ENCODE measurements around the gene LSR.
"Not testable (repeated sequence)": the region's sequence is repeated elsewhere in the genome, so short reads cannot be mapped to it uniquely, and the experiment has no call there.

Gene LSR

DNA sequence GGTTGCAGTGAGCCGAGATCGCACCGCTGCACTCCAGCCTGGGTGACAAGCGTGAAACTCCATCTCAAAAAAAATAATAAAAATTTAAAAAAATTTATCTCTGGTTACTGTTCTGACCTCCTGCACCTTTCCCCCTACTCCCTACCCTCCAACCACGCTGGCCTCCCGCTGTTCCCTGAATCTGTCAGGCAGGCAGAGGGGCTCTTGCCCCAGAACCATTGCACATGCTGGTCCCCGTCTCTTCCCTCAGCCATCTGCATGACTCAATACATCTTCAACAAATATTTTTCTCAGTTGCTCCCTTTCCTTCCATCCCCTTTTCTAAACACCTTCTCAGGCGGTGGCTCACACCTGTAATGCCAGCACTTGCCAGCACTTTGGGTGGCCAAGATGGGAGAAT lies 19.2 kb upstream of the LSR start:
- Histone ChIP-seq H3K4me3 (ENCODE audit: low read length) (no peak overlapping the region), H3K36me3 (ENCODE audit: insufficient read depth, low read length) (no peaks in the 10 kb centered on the region), H3K27me3 (ENCODE audit: insufficient read depth, low read length) (no peaks in the 10 kb centered on the region), H3K9me3 (ENCODE audit: insufficient read depth, low read depth, low read length) (no peaks in the 10 kb centered on the region), H3K9ac (ENCODE audit: low read depth, low read length) (no peak overlapping the region), H3K27ac (ENCODE audit: low read depth, low read length) (no peak overlapping the region), H3K4me1 (ENCODE audit: insufficient read depth, low read length) (peaks cover 6% of the 10 kb centered on the region; the same call in 1 of the 2 replicates)
- 94% methylated on average over 6 of the region's 8 CpGs for WGBS

- H3K4me1 ChIP-seq (ENCODE audit: insufficient read depth, low read length) = no peaks in the 10 kb centered on the region
- WGBS = 92% methylated on average over 14 of the region's 14 CpGs
- H3K9me3 ChIP-seq (ENCODE audit: insufficient read depth, low read depth, low read length) = no peaks in the 10 kb centered on the region
- H3K36me3 ChIP-seq (ENCODE audit: insufficient read depth, low read length) = no peaks in the 10 kb centered on the region
- H3K27me3 ChIP-seq (ENCODE audit: insufficient read depth, low read length) = no peaks in the 10 kb centered on the region
- no peak overlapping the region for H3K27ac ChIP-seq (ENCODE audit: low read depth, low read length)
- H3K4me3 ChIP-seq (ENCODE audit: low read length) = no peak overlapping the region
- no peak overlapping the region for H3K9ac ChIP-seq (ENCODE audit: low read depth, low read length)
These were observed 16.7 kb upstream of the LSR start for GRCh38 chr19:35231956-35232645.

GRCh38 chr19:35232912-35233311 lies 15.9 kb upstream of the LSR start:
- H3K9ac ChIP-seq (ENCODE audit: low read depth, low read length) = no peak overlapping the region
- WGBS = 86% methylated on average over 5 of the region's 5 CpGs
- H3K36me3 ChIP-seq (ENCODE audit: insufficient read depth, low read length) = no peaks in the 10 kb centered on the region
- no peaks in the 10 kb centered on the region for H3K9me3 ChIP-seq (ENCODE audit: insufficient read depth, low read depth, low read length)
- no peak overlapping the region for H3K4me3 ChIP-seq (ENCODE audit: low read length)
- no peaks in the 10 kb centered on the region for H3K27me3 ChIP-seq (ENCODE audit: insufficient read depth, low read length)
- H3K4me1 ChIP-seq (ENCODE audit: insufficient read depth, low read length) = no peaks in the 10 kb centered on the region
- no peak overlapping the region for H3K27ac ChIP-seq (ENCODE audit: low read depth, low read length)

DNA sequence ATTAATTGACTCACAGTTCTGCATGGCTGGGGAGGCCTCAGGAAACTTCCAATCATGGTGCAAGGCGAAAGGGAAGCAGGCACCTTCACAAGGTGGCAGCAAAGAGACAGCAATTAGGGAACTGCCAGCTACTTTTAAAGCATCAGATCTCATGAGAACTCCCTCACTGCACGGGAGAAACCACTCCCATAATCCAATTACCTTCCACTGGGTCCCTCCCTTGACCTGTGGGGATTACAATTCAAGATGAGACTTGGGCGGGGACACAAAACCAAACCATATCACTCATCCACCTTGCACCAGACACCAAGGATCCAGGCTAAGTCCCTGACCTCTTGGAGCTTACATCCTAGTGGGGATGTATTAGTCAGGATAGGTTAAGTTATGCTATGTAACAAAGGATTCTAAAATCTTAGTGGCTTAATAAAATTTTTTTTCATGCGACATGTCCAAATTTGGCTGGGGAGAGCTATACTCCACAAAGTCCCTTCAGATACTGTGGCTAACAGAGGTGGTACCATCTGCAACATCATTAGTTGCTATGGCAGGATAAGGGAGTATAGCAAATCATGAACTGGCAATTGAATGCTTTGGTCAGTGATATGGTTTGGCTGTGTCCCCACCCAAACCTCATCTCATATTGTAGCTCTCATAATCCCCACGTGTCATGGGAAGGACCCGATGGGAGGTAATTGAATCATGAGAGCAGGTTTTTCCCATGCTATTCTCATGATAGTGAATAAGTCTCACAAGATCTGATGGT lies 12.0 kb upstream of the LSR start:
- H3K4me1 ChIP-seq (ENCODE audit: insufficient read depth, low read length) = no peaks in the 10 kb centered on the region
- 72% methylated on average over 4 of the region's 6 CpGs for WGBS
- H3K36me3 ChIP-seq (ENCODE audit: insufficient read depth, low read length) = no peaks in the 10 kb centered on the region
- peaks cover 18% of the 10 kb centered on the region for H3K9me3 ChIP-seq (ENCODE audit: insufficient read depth, low read depth, low read length)
- no peak overlapping the region for H3K9ac ChIP-seq (ENCODE audit: low read depth, low read length)
- H3K4me3 ChIP-seq (ENCODE audit: low read length) = no peak overlapping the region
- no peak overlapping the region for H3K27ac ChIP-seq (ENCODE audit: low read depth, low read length)
- no peaks in the 10 kb centered on the region for H3K27me3 ChIP-seq (ENCODE audit: insufficient read depth, low read length)

- not testable (repeated sequence) for H3K4me3 ChIP-seq (ENCODE audit: low read length); H3K27me3 ChIP-seq (ENCODE audit: insufficient read depth, low read length); H3K27ac ChIP-seq (ENCODE audit: low read depth, low read length); H3K36me3 ChIP-seq (ENCODE audit: insufficient read depth, low read length); H3K4me1 ChIP-seq (ENCODE audit: insufficient read depth, low read length); H3K9ac ChIP-seq (ENCODE audit: low read depth, low read length)
- peaks cover 19% of the 10 kb centered on the region for H3K9me3 ChIP-seq (ENCODE audit: insufficient read depth, low read depth, low read length)
- 100% methylated on average over 1 of the region's 1 CpG for whole genome bisulfite sequencing
These were observed 9.2 kb upstream of the LSR start for GRCh38 chr19:35239597-35239996.

- 100% methylated on average over 1 of the region's 1 CpG for WGBS
- H3K9ac ChIP-seq (ENCODE audit: low read depth, low read length) = no peak overlapping the region
- H3K27me3 ChIP-seq (ENCODE audit: insufficient read depth, low read length) = no peaks in the 10 kb centered on the region
- no peak overlapping the region for H3K4me3 ChIP-seq (ENCODE audit: low read length)
- H3K27ac ChIP-seq (ENCODE audit: low read depth, low read length) = no peak overlapping the region
- H3K9me3 ChIP-seq (ENCODE audit: insufficient read depth, low read depth, low read length) = peaks cover 19% of the 10 kb centered on the region
- no peaks in the 10 kb centered on the region for H3K4me1 ChIP-seq (ENCODE audit: insufficient read depth, low read length)
- no peaks in the 10 kb centered on the region for H3K36me3 ChIP-seq (ENCODE audit: insufficient read depth, low read length)
These were observed 8.5 kb upstream of the LSR start for GRCh38 chr19:35240327-35240726.

DNA sequence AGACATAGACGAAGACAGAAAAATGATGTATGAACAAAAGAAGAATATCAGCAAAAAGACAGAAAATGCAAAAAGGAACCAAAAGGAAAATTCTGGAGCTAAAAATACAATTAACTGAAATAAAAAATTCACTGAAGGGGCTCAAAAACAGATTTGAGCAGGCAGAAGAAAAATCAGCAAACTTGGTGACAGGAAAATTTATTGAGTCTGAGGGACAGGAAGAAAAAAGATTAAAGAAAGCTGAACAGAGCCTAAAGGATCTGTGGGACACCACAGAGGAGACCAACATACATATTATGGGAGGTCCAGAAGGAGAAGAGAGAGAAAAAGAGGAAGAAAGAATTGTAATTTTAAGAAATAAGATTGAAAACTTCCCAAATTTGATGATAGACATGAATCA lies 7.4 kb upstream of the LSR start:
- WGBS = 100% methylated on average over 1 of the region's 1 CpG
- no peaks in the 10 kb centered on the region for H3K27me3 ChIP-seq (ENCODE audit: insufficient read depth, low read length)
- H3K4me3 ChIP-seq (ENCODE audit: low read length) = no peak overlapping the region
- no peak overlapping the region for H3K27ac ChIP-seq (ENCODE audit: low read depth, low read length)
- no peak overlapping the region for H3K9ac ChIP-seq (ENCODE audit: low read depth, low read length)
- peaks cover 19% of the 10 kb centered on the region for H3K9me3 ChIP-seq (ENCODE audit: insufficient read depth, low read depth, low read length)
- H3K4me1 ChIP-seq (ENCODE audit: insufficient read depth, low read length) = no peaks in the 10 kb centered on the region
- H3K36me3 ChIP-seq (ENCODE audit: insufficient read depth, low read length) = no peaks in the 10 kb centered on the region

DNA sequence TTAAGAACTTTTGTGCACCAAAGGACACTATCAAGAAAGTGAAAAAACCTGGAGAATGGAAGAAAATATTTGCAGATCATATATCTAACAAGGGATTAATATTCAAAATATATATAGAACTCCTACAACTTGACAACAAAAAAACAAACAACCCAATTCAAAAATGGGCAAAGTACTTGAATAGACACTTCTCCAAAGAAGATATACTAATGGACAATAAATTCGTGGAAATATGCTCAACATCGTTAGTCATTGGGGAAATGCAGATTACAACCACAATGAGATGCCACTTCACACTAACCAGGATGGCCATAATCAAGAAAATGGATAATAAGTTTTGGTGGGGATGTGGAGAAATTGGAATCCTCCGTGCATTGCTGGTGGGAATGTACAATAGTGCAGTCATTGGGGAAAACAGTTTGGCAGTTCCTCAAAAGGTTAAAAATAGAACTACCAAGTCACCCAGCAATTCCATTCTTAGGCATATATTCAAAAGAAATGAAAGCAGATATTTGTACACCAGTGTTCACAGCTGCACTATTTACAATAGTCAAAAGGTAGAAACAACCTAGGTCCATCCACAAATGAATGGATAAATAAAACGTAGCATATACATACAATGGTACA lies 2.2 kb upstream of the LSR start:
- Histone ChIP-seq H3K4me1 (ENCODE audit: insufficient read depth, low read length) (peaks cover 12% of the 10 kb centered on the region), H3K4me3 (ENCODE audit: low read length) (peak overlapping the region; percentile 80; the same call in 1 of the 2 replicates), H3K27me3 (ENCODE audit: insufficient read depth, low read length) (no peaks in the 10 kb centered on the region), H3K9me3 (ENCODE audit: insufficient read depth, low read depth, low read length) (peaks cover 4% of the 10 kb centered on the region; the same call in 1 of the 2 replicates), H3K9ac (ENCODE audit: low read depth, low read length) (no peak overlapping the region), H3K36me3 (ENCODE audit: insufficient read depth, low read length) (peaks cover 17% of the 10 kb centered on the region), H3K27ac (ENCODE audit: low read depth, low read length) (no peak overlapping the region)
- 92% methylated on average over 4 of the region's 4 CpGs for WGBS

DNA sequence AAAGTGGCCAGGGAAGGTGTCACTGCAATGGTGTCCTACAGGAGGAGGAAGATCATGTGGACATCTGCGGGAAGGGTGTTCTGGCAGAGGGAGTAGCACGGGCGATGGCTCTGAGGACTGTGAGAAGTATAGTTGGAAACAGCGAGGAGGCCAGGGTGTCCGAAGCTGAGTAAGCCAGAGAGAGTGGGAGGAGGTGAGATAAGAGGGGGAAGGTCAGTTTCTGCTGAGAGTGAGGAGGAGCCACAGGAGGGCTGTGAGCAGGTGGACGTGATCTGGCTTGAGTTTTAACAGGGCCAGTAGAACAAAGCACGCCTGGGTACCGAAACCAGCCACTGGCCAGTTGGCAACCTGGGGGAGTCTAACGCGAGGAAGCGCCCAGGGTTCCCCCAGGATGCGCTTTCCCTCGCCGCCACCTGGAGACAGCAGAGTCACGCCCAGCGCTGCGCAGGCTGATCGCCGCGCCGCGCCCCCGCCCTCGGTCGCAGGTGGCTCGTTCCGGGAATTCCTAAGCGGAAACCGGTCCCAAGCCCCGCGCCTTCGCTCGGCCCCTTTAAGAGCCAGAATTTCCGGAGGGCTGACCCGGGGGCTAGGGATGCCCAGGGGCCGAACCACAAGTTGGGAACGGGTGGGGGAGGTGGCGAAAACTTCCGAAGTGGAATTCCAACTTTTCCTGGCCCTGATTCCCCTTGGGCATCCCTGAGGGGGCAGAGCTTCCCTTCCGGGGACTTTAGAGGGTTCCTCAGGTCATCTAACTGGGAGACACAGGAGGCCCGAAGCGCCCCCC lies 1.1 kb upstream of the LSR start:
- H3K27me3 ChIP-seq (ENCODE audit: insufficient read depth, low read length) = no peaks in the 10 kb centered on the region
- no peaks in the 10 kb centered on the region for H3K9me3 ChIP-seq (ENCODE audit: insufficient read depth, low read depth, low read length)
- 1% methylated on average over 42 of the region's 42 CpGs for WGBS
- peak overlapping the region; percentile 99 for H3K9ac ChIP-seq (ENCODE audit: low read depth, low read length)
- H3K27ac ChIP-seq (ENCODE audit: low read depth, low read length) = peak overlapping the region; percentile 100
- peak overlapping the region; percentile 80 for H3K4me3 ChIP-seq (ENCODE audit: low read length)
- H3K36me3 ChIP-seq (ENCODE audit: insufficient read depth, low read length) = peaks cover 24% of the 10 kb centered on the region
- H3K4me1 ChIP-seq (ENCODE audit: insufficient read depth, low read length) = peaks cover 12% of the 10 kb centered on the region

- under 1% methylated on average over 37 of the region's 39 CpGs for WGBS
- H3K36me3 ChIP-seq (ENCODE audit: insufficient read depth, low read length) = peaks cover 35% of the 10 kb centered on the region
- H3K4me1 ChIP-seq (ENCODE audit: insufficient read depth, low read length) = peaks cover 18% of the 10 kb centered on the region
- H3K9ac ChIP-seq (ENCODE audit: low read depth, low read length) = peak overlapping the region; percentile 99
- no peaks in the 10 kb centered on the region for H3K9me3 ChIP-seq (ENCODE audit: insufficient read depth, low read depth, low read length)
- peak overlapping the region; percentile 100 for H3K27ac ChIP-seq (ENCODE audit: low read depth, low read length)
- peak overlapping the region; percentile 80 for H3K4me3 ChIP-seq (ENCODE audit: low read length)
- no peaks in the 10 kb centered on the region for H3K27me3 ChIP-seq (ENCODE audit: insufficient read depth, low read length)
These were observed 495 bp downstream of the LSR start for GRCh38 chr19:35249146-35249847.
